Measurements from ENCODE around the gene RAB11FIP4.

DNA sequence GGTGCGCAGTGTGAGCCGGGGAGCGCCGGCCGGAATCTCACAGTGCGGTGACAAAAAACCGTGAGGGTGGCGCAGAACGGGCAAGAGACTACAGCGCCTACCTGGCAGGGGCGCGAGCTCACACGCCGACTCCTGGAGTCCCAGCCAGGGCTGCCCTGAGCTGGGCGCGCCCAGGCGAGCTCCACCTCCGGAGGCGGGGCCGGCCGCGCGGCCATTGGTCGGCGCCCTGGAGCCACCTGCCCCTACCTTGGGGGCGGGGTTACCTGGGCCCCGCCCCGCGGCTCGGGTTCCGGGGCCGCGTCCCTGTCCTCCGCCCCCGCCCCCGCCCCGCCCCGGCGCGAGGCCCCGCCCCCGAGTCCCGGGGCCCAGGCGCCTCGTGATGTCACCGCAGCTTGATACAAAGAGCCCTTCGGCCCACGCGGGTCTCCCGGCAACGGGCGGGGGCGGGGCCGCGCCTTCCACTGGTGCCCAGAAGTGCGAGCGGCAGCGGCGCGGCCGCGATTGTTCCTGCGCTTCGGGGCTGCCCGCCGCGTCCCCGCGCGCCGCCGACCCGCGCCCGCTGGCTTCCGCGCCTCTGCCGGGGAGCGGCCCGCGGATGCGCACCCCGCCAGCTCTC lies 96.3 kb downstream of the RAB11FIP4 start:
- TF ChIP-seq CTCF (IDR thresholded peaks at IDR 0.05) (no peak), POLR2A (IDR thresholded peaks at IDR 0.05) (peak; percentile 41)
